GM12878 (cell line): ENCODE measurements around the gene SLC37A3. TPM values are rescaled to one million over a fixed set of nuclear protein-coding genes. Genes with fewer than 3 reads are reported as not detected.

Source experiments
- ATAC-seq: fragments of 200-7000 bp; cut with Tn5 transposase; 3 replicates; pipeline ENCODE4 v1.9.1; 2020; ENCODE audit warnings: mild to moderate bottlenecking, moderate library complexity
- BruUV-seq: library from RNA; stranded (reverse); fragments of 400-500 nt; replicated peaks from 2 replicates; lab custom pipeline; 2021; lab: Mats Ljungman, UMichigan
- CTCF ChIA-PET: fragments of 300-600 bp; sonication (Branson Sonifier 250); formaldehyde crosslinking; extraction: SDS; loops from one replicate; lab custom pipeline; 2021; ENCODE audit warnings: inconsistent platforms; lab: Yijun Ruan, JAX
- POLR2A ChIA-PET: fragments of 350-600 bp; formaldehyde crosslinking; extraction: SDS; loops from one replicate; lab custom pipeline; 2021; ENCODE audit warnings: inconsistent platforms; lab: Charles Lee
- RAD21 ChIA-PET: fragments of 300-600 bp; sonication (Branson Sonifier 250); formaldehyde crosslinking; loops from one replicate; lab custom pipeline; 2023; ENCODE audit warnings: antibody characterized with exemption; ENCODE audit not compliant: unreplicated experiment; lab: Charles Lee
- SMC1A ChIA-PET: fragments of 300-600 bp; sonication (Branson Sonifier 250); formaldehyde crosslinking; loops from one replicate; lab custom pipeline; 2023; ENCODE audit not compliant: unreplicated experiment, uncharacterized antibody; lab: Charles Lee
- DNase-seq: peaks from one replicate; pipeline ENCODE4 v3.0.0-alpha.2; 2011; ENCODE audit warnings: low read depth, low spot score
- FAIRE-seq: peaks from 3 replicates; lab custom pipeline; 2011; peaks lifted over from hg19 to GRCh38; lab: Jason Lieb, UNC
- H2AFZ ChIP-seq: 2 replicates; pipeline ENCODE4 v1.6.0; 2011; ENCODE audit warnings: low read depth, low read length, control low read depth; ENCODE audit not compliant: control insufficient read depth
- H3K27ac ChIP-seq: 2 replicates; pipeline ENCODE4 v1.5.1; 2011; ENCODE audit warnings: control low read depth; ENCODE audit not compliant: control insufficient read depth, insufficient read depth
- H3K27me3 ChIP-seq, 2 experiments: replicated peaks in 1 of 2; 2 replicates each; pipeline versions ENCODE4 v1.6.0 to v1.6.1; 2011; ENCODE audit warnings: low read length in 1 of 2; ENCODE audit not compliant: control insufficient read depth in 2 of 2, insufficient read depth in 2 of 2
- H3K36me3 ChIP-seq, 2 experiments: 2 replicates each; pipeline ENCODE4 v1.5.1; 2011; ENCODE audit warnings: low read length in 1 of 2; ENCODE audit not compliant: control insufficient read depth in 2 of 2, insufficient read depth in 2 of 2
- H3K4me1 ChIP-seq: 2 replicates; pipeline ENCODE4 v1.6.1; 2011; ENCODE audit warnings: mild to moderate bottlenecking, low read length, moderate library complexity, mixed read lengths; ENCODE audit not compliant: control insufficient read depth, insufficient read depth
- H3K4me2 ChIP-seq: 2 replicates; pipeline ENCODE4 v1.6.0; 2011; ENCODE audit warnings: control low read depth; ENCODE audit not compliant: control insufficient read depth, insufficient read depth
- H3K4me3 ChIP-seq: fragments of 200-600 bp; sonication (generic); 2 replicates; pipeline ENCODE4 v1.5.1; 2016
- H3K79me2 ChIP-seq: 2 replicates; pipeline ENCODE4 v1.6.0; 2011; ENCODE audit warnings: low read length; ENCODE audit not compliant: control insufficient read depth, insufficient read depth
- H3K9ac ChIP-seq: 2 replicates; pipeline ENCODE4 v1.8.0; 2011; ENCODE audit warnings: low read length, control low read depth, mixed read lengths; ENCODE audit not compliant: control insufficient read depth, insufficient read depth
- H3K9me3 ChIP-seq: replicated peaks from 3 replicates; pipeline ENCODE4 v1.5.1; 2011; ENCODE audit warnings: mild to moderate bottlenecking, low read length; ENCODE audit not compliant: control insufficient read depth, insufficient read depth
- H4K20me1 ChIP-seq: 2 replicates; pipeline ENCODE4 v1.6.0; 2011; ENCODE audit not compliant: control insufficient read depth, insufficient read depth
- BCL3 ChIP-seq: IDR thresholded peaks from 2 replicates; pipeline ENCODE4 v1.6.1; 2011; ENCODE audit warnings: borderline replicate concordance, low read depth, mild to moderate bottlenecking, moderate library complexity, low read length; ENCODE audit not compliant: insufficient read depth, poor library complexity, severe bottlenecking
- CBFB ChIP-seq: IDR thresholded peaks from 2 replicates; pipeline ENCODE4 v1.6.1; 2016; ENCODE audit warnings: antibody characterized with exemption, low read depth
- IRF5 ChIP-seq: fragments of 450-650 bp; IDR thresholded peaks from 2 replicates; pipeline ENCODE4 v1.6.1; 2017; ENCODE audit warnings: borderline replicate concordance
- ZZZ3 ChIP-seq: IDR thresholded peaks from 2 replicates; pipeline ENCODE4 v1.6.1; 2011; ENCODE audit warnings: low read depth; ENCODE audit not compliant: control insufficient read depth, insufficient read length
- WGBS: methylation state at CpG from one replicate; pipeline ENCODE4 v1.1.6; 2016; ENCODE audit warnings: low lambda C conversion rate; ENCODE audit not compliant: insufficient replicate concordance, insufficient coverage; ENCODE audit errors: missing lambda C conversion rate; 5-methylcytosine and 5-hydroxymethylcytosine counted together
- in situ Hi-C: fragments of 300-500 bp; cut with MboI; formaldehyde crosslinking; loops from 9 replicates; pipeline ENCODE4 v1.14.3; 2018; ENCODE audit warnings: mixed read lengths
- intact Hi-C: fragments of 100-400 bp; cut with micrococcal nuclease; formaldehyde crosslinking; loops from one replicate; pipeline ENCODE4 v1.14.2; 2022; ENCODE audit not compliant: unreplicated experiment
- polyA plus RNA-seq, 11 experiments: library from polyadenylated mRNA; depleted of rRNA in 4 of 11; unstranded in 6 of 11; stranded (reverse) in 5 of 11; fragments of >200 nt; fragmentation: Nextera tagmentation in 4 of 11; fragmentation: Illumina TruSeq in 1 of 11; extraction: Ambion mirVana in 4 of 11; extraction: Trizol in 1 of 11; gene quantifications; 1 replicate in 1 of 11; 2 replicates in 10 of 11; pipeline versions ENCODE4 v1.2.1 to v1.2.3, GENCODE V29; 2011 to 2016; ENCODE audit warnings: inconsistent platforms in 2 of 11, missing spikeins in 2 of 11, low read depth in 1 of 11
- total RNA-seq, 4 experiments: library from RNA; depleted of rRNA in 3 of 4; stranded (reverse); fragments of >200 nt in 3 of 4; fragmentation: Illumina TruSeq in 1 of 4; extraction: Trizol in 1 of 4; gene quantifications; 2 replicates each; pipeline versions ENCODE4 v1.2.1 to v1.2.3, GENCODE V29; 2013 to 2021

SLC37A3 gene
- total and polyA plus RNA-seq, 10 of the 15 experiments (the other 5 are each of a cell fraction or from before 2014, with no cell fraction given) = 3.7 to 13.6 (median 11.0) TPM

GRCh38 chr7:140398821-140399220, 491 bp upstream of the SLC37A3 start:
- BruUV-seq = no TSS peak
- ChIA-PET SMC1A (no interaction called here), CTCF (no interaction called here), RAD21 (interaction anchor here (0.7 to 1.0 kb wide), 2 partner anchors 41 to 79 kb away, joined by 3 read pairs; no protein-coding TSS in a partner anchor), POLR2A (interaction anchor here (0.7 kb wide), 1 partner anchor 615 kb away, joined by 5 read pairs; no protein-coding TSS in a partner anchor)
- in situ Hi-C loops (no loop called here), intact Hi-C loops (no loop called here)
- no peaks in the 10 kb centered on the region for H3K9me3 ChIP-seq
- FAIRE-seq = no peak
- H3K27ac ChIP-seq = no peak overlapping the region
- no peak overlapping the region for H3K4me3 ChIP-seq
- no peak overlapping the region for H2AFZ ChIP-seq
- H3K79me2 ChIP-seq = peaks cover 3% of the 10 kb centered on the region
- ATAC-seq = no peak
- no peak overlapping the region for H3K9ac ChIP-seq
- no peak overlapping the region for H3K4me2 ChIP-seq
- DNase-seq = no peak
- TF ChIP-seq IRF5 (no peak), BCL3 (no peak), ZZZ3 (no peak), CBFB (no peak)
- 19% methylated on average over 10 of the region's 10 CpGs for WGBS
- no peaks in the 10 kb centered on the region for H3K4me1 ChIP-seq
- H4K20me1 ChIP-seq = no peaks in the 10 kb centered on the region
- peaks cover 0 to under 1% of the 10 kb centered on the region in 2 experiments; a peak in 1 of 4 replicates for H3K27me3 ChIP-seq
- H3K36me3 ChIP-seq = no peaks in the 10 kb centered on the region
